Panc1 (cell line): Measurements from ENCODE around the gene MT1HL1. TPM values are rescaled to one million over a fixed set of nuclear protein-coding genes. Genes with fewer than 3 reads are reported as not detected.

Experiments
- ATAC-seq: fragments of 200-7000 bp; cut with Tn5 transposase; 2 replicates; pipeline ENCODE4 v1.9.1; 2020; ENCODE audit warnings: mild to moderate bottlenecking, moderate library complexity
- BruUV-seq: library from RNA; stranded (reverse); fragments of 400-500 nt; replicated peaks from 2 replicates; lab custom pipeline; 2021; lab: Mats Ljungman, UMichigan
- CTCF ChIA-PET: fragments of 300-600 bp; sonication (Branson Sonifier 250); formaldehyde crosslinking; loops from one replicate; lab custom pipeline; 2022; ENCODE audit warnings: antibody characterized with exemption; lab: Charles Lee
- POLR2A ChIA-PET: fragments of 300-600 bp; sonication (Branson Sonifier 250); formaldehyde crosslinking; loops from one replicate; lab custom pipeline; 2022; ENCODE audit warnings: antibody characterized with exemption; lab: Charles Lee
- DNase-seq: peaks from one replicate; pipeline ENCODE4 v3.0.0-alpha.2; 2010; ENCODE audit warnings: low read depth, low spot score
- H3K27ac ChIP-seq: 2 replicates; pipeline ENCODE4 v1.5.1; 2011; ENCODE audit warnings: mild to moderate bottlenecking, low read length, inconsistent platforms
- H3K27me3 ChIP-seq: fragments of 200-500 bp; sonication (Bioruptor generic); 2 replicates; pipeline ENCODE4 v1.6.0; 2014; ENCODE audit warnings: low read length, inconsistent platforms; ENCODE audit not compliant: control insufficient read depth, insufficient read depth
- H3K36me3 ChIP-seq: fragments of 200-500 bp; sonication (Bioruptor generic); 2 replicates; pipeline ENCODE4 v1.5.1; 2014; ENCODE audit warnings: inconsistent platforms, mild to moderate bottlenecking, low read length, moderate library complexity; ENCODE audit not compliant: control insufficient read depth, insufficient read depth
- H3K4me1 ChIP-seq: 2 replicates; pipeline ENCODE4 v1.5.1; 2011; ENCODE audit warnings: inconsistent platforms, mild to moderate bottlenecking, low read length, moderate library complexity; ENCODE audit not compliant: control insufficient read depth, insufficient read depth
- H3K4me3 ChIP-seq, 2 experiments: 2 replicates each; pipeline ENCODE4 v1.5.1; 2011 to 2012; ENCODE audit warnings: low read depth in 2 of 2, low read length in 2 of 2, mild to moderate bottlenecking in 2 of 2, inconsistent platforms in 1 of 2, moderate library complexity in 1 of 2
- H3K9me3 ChIP-seq: fragments of 200-500 bp; sonication (Bioruptor generic); 2 replicates; pipeline ENCODE4 v1.5.1; 2014; ENCODE audit warnings: low read depth, mild to moderate bottlenecking, inconsistent platforms, low read length, moderate library complexity; ENCODE audit not compliant: control insufficient read depth, insufficient read depth
- CTCF ChIP-seq: fragments of 450-650 bp; IDR thresholded peaks from 2 replicates; pipeline ENCODE4 v1.5.1; 2017; ENCODE audit warnings: mild to moderate bottlenecking
- POLR2AphosphoS5 ChIP-seq: IDR thresholded peaks from 2 replicates; pipeline ENCODE4 v1.6.1; 2012; ENCODE audit warnings: mild to moderate bottlenecking, low read depth, low read length, moderate library complexity
- REST ChIP-seq, 2 experiments: IDR thresholded peaks; 2 replicates each; pipeline ENCODE4 v1.6.1; 2011 to 2012; ENCODE audit warnings: low read depth in 2 of 2, control low read depth in 1 of 2, low read length in 1 of 2, mild to moderate bottlenecking in 1 of 2, moderate library complexity in 1 of 2; ENCODE audit not compliant: insufficient read depth in 1 of 2
- SIN3A ChIP-seq: IDR thresholded peaks from 2 replicates; pipeline ENCODE4 v1.6.1; 2012; ENCODE audit warnings: low read depth, mild to moderate bottlenecking, low read length, moderate library complexity, borderline replicate concordance; ENCODE audit not compliant: insufficient read depth
- TCF7L2 ChIP-seq: IDR thresholded peaks from 2 replicates; pipeline ENCODE4 v1.6.1; 2011; ENCODE audit warnings: mild to moderate bottlenecking, low read depth, low read length, inconsistent platforms
- in situ Hi-C: cut with HindIII; loops from 2 replicates; pipeline ENCODE4 v1.10.0; 2016; ENCODE audit warnings: low sequenced_read_pairs, low pct_unique_long_range_greater_than_20kb
- intact Hi-C: fragments of 100-400 bp; cut with micrococcal nuclease; formaldehyde crosslinking; loops from one replicate; pipeline ENCODE4 v1.10.0; 2022; ENCODE audit not compliant: unreplicated experiment
- total RNA-seq: library from RNA; stranded (reverse); gene quantifications from one replicate; pipeline ENCODE4 v1.2.1, GENCODE V29; 2021; ENCODE audit not compliant: unreplicated experiment

The MT1HL1 gene
- total RNA-seq, 1 experiment from 2014 or later = not detected

- intact Hi-C loops (no loop called here), in situ Hi-C loops (no loop called here)
- no peak for TF ChIP-seq REST (IDR thresholded peaks at IDR 0.05; ENCODE audit: insufficient read depth in 1 of 2, low read depth in 2 of 2, low read length in 1 of 2)
- no peak for TF ChIP-seq CTCF
- TF ChIP-seq TCF7L2 = no peak
- no peak for TF ChIP-seq POLR2AphosphoS5
- no peak for TF ChIP-seq SIN3A
- H3K4me1 ChIP-seq = no peaks in the 10 kb centered on the region
- no peak overlapping the region for H3K27ac ChIP-seq
- H3K4me3 ChIP-seq = no peak overlapping the region
- BruUV-seq = no TSS peak
- no peaks in the 10 kb centered on the region; the same call in 1 of the 2 replicates for H3K36me3 ChIP-seq
- ChIA-PET CTCF (interaction anchor here (0.7 kb wide), 1 partner anchor 87 kb away, joined by 3 read pairs; no protein-coding TSS in a partner anchor), POLR2A (no interaction called here)
- no peaks in the 10 kb centered on the region for H3K9me3 ChIP-seq
- ATAC-seq (no peak), DNase-seq (no peak)
- peaks cover 8% of the 10 kb centered on the region; the same call in 1 of the 2 replicates for H3K27me3 ChIP-seq
These were observed 41.2 kb upstream of the MT1HL1 start for GRCh38 chr1:237045278-237046016.

GRCh38 chr1:237043846-237044636 is 39.8 kb upstream of the MT1HL1 start:
- H3K27me3 ChIP-seq = peaks cover 8% of the 10 kb centered on the region; the same call in 1 of the 2 replicates
- TF ChIP-seq POLR2AphosphoS5 (no peak), TCF7L2 (no peak), SIN3A (no peak), REST (IDR thresholded peaks at IDR 0.05; ENCODE audit: insufficient read depth in 1 of 2, low read depth in 2 of 2, low read length in 1 of 2) (no peak), CTCF (no peak)
- H3K4me1 ChIP-seq = no peaks in the 10 kb centered on the region
- in situ Hi-C loops = no loop called here
- H3K27ac ChIP-seq = no peak overlapping the region
- intact Hi-C loops = no loop called here
- DNase-seq = no peak
- H3K36me3 ChIP-seq = no peaks in the 10 kb centered on the region; the same call in 1 of the 2 replicates
- H3K4me3 ChIP-seq = no peak overlapping the region
- ChIA-PET POLR2A (no interaction called here), CTCF (interaction anchor here (0.7 kb wide), 1 partner anchor 25 kb away, joined by 4 read pairs; no protein-coding TSS in a partner anchor)
- no TSS peak for BruUV-seq
- no peak for ATAC-seq
- no peaks in the 10 kb centered on the region for H3K9me3 ChIP-seq
